NCI-H1436 (cell line): ENCODE measurements around the gene CCNL1.

Experiments used
- DNase-seq: peaks from one replicate; lab custom pipeline; 2025; lab: John Stamatoyannopoulos, UW

Gene CCNL1

DNA sequence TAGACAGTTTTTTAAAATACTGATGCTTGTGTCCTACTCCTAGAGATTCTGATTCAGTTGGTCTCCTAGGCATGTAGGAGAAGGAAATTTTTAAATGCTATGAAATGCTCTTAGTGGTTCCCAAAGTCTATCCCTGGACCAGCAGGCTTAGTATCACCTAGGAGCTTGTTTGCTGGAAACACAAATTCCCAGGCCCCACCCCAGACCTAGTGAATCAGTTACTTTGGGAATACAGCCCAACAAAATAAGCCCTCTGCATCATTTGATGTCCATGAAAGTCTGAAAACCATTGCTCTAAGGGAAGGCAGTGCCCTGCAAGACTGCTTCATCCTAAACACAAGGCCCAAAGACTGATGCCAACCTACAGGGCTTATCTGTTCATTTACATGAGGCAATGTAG lies 36.3 kb downstream of the CCNL1 start:
- no peak for DNase-seq

DNA sequence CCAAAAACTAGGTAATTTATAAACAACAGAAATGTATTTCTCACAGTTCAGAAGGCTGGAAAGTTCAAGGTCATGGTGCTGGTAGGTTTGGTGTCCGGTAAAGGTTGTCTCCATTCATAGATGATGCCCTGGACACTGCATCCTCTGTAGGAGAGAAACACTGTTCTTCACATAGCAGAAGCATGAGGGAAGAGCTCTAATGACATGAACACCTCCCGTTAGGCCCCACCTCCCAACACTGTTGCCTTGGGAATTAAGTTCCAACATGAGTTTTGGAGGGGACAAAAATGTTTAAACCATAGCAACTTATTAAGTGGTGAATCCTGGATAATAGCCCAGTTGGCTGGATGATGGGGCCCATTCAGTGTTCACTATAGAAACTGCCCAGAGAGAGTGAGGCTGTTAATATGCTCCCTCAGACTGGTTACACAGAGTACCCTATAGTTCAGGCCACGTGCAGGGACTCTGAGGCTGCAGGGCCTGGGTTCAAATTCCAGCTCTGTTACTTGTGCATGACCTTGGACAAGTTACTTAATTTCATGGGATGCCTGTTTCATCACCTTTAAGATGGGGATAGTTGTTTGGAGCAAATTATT lies 37.0 kb downstream of the CCNL1 start:
- DNase-seq = no peak

DNA sequence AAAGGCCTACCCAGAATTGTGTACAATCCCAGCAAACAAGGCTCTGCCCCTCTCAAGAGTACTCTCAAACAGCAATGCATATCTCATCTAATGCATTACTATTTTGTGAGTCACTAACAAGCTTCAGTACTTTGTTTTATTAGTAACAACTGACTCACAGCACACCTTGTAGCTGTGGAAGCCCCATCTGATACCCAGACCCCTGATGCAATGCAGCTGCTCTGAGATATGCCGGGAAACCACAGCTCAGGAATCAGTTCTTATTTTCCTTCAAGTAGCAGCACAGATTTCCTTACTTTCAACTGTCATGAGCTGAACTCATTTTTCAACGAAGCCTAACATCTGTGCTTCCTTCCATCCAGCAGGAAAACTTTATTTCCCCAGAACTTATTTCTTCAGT lies 37.8 kb downstream of the CCNL1 start:
- no peak for DNase-seq

DNA sequence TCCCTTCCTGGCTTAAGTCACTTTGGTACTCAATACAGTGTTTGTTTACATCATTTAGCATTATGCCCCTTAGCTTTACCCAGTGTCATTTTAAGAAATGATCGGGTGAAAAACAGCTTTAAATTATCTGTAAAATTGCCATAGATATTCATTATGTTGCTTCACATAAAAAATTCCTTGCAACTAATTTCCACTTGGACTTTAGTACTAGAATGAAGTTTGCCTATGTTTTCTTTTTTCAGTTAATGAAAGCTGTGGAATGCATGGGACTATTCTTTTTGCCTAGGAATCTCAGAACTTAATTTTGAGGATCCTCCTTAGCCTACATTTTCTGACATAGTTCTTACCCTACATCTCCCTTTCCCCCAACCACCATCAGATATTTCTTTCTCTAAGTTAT lies 38.4 kb downstream of the CCNL1 start:
- no peak for DNase-seq

DNA sequence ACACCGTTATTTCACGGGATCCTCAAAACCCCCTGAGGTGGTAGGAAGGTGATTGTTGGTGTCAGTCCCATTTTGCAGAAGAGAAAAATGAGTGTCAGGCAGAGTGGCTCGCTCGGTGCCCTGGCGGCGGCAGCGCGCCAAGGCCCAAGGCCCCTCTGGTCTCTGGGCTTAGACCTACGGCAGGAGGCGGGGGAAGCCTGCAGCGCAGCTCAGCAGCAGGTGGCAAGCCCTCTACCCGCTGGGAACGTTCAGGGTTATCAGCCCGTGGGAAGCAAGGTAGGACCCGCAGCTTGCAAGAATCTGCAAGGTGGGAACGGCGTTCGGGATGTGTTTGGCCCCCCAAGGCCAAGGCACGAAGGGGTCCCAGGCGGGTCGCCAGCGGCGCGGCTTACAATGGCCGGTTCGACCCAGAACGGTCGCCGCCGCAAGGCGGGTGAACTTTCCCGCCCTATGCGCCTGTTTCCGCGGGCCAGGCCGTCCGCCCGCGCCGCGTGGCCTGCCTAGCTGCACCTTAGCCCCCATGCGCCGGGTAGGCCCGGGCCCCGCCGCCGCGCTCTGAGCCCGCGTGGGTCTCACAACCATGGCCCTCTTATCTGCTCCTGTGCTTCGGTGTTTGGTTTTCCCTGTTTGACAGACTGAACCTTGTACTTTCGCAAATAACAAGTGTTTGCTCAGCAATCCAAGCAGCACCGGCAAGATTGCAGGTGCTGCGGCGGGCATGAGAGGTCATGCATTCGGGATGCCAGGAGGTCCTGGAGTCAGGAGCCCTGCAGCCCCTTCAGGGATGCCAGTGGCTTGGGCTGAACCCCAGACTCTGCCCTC lies 39.7 kb downstream of the CCNL1 start:
- no peak for DNase-seq

DNA sequence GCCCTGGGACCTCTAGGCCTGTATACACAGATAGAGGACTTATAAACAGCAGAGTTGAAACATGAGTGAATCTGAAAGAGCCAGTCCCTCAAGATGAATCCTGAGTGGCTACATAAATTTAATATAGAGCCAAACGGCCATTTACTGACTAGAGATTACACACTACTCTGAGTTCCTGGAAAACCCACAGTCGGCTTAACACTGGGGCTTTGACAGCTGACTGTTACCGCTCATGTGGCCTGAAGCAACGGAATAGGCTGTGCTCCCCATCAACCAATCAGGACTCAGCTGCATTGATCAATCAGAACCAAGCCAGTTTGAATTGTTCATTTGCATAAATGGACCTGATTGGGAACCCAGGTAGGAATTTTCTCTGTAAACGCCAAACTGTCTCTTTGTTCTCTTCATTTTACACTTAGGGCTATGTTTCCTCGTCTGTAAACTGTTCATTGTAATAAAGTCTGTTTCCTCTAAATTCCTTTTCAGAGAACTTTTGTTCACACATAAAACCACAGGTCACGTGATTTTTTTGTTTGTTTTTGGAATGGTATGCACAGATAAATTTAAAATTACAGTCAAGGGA lies 40.5 kb downstream of the CCNL1 start:
- no peak for DNase-seq

DNA sequence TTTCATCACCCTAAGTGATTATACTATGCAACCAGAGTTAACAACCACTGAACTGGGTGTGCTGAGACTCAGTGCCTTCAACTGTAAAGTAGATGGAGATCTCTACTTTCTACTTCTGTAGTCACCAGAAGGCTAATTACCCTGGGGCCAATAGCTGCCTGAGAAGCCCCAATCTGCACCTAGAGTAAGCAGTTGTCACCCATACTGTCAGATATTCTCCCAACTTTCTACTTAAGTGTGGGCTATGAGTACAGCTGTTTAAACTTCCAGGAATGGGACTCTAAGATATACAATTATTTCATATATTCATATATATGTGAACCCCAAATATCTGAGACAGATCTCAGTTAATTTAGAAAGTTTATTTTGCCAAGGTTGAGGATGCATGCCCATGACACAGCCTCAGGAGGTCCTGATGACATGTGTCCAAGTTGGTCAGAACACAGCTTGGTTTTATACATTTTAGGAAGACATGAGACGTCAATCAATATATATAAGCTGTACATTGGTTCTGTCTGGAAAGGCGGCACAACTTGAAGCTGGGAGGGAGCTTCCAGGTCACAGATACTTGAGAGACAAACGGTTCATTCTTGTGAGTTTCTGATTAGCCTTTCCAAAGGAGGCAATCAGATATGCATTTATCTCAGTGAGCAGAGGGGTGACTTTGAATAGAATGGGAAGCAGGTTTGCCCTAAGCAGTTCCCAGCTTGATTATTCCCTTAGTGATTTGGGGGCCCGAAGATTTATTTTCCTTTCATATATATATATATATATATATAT lies 41.9 kb downstream of the CCNL1 start:
- no peak for DNase-seq

DNA sequence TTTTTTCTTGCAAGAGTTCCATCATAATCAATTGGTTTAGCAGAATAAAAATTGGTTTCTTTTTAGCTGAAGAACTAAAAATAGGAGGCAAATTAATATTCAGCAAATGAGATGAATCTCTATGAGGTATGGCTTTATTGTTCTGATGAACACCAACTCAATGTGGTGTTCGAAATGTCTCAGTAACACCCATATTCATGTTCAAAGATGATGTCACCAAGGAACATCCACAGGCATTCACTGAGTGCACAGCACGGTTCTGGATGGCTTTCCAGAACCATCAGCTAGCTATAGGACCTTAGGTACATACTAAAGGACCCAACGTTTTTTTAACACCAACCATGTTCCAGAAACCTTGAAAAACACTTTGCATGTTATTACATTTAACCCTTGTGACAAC lies 42.7 kb downstream of the CCNL1 start:
- DNase-seq = no peak

DNA sequence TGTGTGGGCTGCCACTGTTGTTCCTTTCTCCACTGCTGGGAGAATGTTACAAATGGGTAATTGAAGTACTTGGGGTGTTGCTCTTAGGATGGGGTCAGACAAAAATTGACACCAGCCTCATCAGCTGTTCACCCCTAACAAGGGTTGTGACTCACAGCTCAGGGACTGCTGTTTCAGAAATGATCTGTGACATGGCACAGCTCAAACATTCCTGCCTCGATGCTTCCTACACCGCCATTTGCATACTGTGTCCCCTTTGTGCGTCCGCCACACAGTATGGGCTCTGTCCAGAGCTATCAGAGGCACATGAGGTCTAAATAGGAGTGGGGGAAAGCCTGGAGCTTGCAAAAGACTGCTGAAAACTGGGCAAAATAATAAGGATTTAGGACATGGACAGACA lies 43.9 kb downstream of the CCNL1 start:
- DNase-seq = no peak

DNA sequence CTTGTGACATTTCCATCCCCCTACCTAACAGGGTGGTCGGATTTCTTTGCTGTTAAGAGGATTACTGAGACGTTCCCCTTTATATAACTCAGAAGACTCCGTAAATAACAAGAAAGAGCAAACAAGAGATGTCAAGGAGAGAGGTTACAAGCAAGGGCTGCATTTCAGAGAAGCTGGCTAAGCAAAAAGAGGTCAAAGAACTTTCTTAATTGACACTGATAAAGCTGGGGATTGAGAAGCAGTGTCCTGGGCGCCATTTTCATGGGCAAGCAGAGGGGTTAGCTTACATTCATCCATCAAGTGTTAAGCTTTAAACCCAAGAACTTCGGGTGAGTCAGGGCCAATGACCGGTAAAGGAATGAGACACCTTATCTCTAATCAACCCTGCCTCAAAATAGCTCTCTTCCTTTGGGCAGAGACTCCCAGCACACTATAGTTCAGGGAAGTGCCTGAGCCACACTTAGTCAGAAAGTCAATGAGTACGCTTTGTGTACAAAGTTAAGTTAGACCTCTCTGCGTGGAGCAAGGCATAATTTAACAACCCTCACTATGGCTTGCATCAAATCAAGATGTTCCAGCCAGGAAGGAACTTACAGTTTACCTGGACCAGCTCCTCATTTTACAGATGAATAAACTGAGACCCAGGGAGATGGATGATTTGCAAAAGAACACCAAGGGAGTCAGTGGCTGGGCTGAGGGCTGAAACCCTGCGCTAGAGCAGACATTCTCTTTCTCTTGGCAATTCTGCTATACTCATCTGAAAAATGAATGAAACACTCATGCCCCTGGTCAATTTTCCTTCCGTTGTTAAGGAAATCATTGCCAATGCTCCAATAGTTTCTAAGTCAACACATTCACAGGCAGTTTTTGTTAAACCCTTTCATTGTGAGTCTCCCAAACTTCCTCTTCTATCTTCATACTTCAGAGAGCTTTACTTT lies 44.6 kb downstream of the CCNL1 start:
- no peak for DNase-seq

DNA sequence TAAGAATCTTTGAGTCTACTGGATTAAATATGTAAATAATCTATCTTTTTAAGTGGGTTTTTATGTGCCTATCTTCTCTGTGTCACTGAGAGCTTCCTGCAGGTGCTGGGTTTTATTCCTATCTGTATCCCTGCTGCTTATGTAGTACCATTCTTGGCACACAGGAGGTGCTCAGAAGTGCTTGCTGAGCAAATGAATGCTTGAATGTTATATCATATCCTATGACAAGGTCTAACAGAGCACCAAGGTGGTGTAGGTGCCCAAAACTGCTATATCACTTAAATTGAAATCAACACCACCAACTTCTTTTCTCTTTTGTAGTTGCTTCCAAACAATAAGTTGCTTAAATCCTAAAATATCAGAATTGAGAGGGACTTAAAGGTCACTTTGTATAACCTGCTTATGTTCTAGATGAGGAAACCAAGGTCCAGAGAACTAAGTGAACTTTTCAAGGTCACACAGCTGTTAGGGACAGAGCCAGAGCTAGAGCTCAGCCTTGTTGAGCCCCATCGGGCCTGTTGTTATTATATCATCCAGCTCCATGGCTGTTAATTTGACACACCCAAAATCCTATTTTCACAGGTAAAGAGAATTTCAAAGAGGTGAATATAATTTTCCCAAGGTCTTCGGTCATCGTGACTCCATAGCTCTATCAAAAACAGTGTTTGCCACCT lies 46.0 kb downstream of the CCNL1 start:
- DNase-seq = no peak

DNA sequence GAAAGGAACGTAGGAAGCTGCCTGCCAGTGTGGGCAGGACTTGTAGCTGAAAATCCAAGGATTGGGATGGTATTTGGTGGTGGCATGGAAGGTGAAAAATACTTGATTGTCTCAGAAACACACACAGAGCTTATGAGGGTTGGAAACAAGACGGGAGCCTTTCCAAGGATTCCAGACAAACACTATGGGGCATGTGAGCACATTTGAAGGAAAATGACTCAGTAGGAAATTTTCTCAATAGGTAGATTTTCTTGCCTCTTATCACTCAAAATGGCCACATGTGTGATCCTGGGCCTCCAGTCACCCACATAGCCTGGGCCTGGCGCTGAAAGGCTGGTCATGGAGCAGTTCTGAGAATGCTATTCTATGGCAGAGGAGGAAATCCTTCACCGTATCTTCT lies 47.4 kb downstream of the CCNL1 start:
- no peak for DNase-seq

DNA sequence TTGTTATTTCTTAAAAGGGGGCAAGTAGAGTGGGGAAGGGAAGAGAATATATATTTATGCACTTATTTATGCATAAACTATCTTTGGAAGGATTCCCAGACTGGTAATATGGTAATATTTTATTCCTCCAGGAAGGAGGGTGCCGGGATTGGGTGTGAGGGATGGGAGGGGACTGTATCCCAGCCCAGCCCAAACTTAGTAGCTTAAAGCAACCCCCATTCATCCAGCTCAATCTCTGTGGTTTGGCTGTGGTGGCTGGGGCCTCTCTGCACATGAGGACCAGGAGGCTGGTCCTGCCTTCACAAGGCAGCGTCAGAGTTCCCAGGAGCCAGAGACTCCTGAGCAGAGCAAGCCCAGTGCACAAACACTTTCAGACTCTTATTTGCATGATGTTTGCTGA lies 48.4 kb downstream of the CCNL1 start:
- DNase-seq = no peak

DNA sequence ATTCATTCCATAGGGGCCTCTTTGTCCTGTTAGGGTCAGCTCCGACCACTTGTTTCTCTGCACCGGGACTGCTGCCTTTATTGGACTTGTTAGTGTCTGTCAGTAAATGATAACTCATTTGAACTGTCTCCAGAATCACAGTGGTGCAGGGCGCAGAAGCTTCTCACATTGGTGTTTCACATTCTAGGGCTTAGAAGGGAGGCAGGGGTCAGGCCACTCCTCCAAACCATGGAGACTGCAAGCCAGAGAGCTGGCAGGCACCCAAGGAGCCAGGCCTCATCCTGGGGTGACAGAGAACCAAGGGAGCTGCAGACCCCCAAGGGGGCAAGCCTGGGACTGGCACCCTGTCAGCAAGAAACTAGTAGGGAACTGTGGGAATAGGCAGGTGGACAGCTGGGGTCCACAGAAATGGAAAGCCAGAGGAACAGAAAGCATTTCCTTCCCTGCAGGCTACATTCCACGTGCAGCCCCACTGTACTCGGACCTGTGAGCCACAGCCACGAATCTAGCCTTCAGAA lies 49.1 kb downstream of the CCNL1 start:
- no peak for DNase-seq

DNA sequence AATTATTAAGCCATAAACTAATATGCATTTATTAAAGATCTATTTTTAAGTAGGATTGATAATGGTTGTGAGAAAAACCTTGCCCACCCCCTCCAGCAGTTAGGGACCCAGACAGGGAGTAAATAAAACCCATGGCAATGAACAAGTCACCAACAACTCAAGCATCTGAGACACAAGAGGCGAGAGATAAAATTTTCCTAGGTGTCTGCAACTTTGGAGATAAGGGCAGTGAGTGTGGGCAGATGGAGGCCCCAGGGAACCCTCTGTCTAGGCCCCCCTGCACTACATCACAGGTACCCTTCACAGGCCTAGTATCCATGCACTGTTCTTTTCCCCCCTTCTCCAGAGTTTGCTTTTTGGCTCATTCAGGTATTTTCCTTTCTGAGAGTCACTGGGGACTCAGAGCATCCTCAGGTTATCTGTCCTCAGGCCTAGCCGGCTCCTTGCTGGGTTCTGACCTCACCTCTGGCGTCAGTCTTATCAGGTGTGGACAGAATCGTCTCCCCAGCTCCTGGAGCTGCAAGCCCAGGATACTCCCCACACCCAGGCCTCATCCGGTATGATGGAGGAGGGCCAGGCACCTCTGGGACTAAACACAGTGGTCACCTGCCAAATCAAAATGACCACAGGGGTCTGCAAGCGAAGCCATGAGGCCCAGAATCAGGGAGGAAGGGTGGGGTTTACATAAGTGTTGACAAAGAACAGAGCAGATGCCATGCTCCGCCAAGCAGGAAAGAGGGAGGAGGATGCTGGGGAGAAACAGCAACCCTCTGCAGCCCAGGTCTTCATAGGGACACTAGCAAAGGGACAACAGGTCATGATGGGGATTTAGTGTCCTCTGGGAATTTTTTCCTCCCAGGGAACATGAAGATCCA lies 50.4 kb downstream of the CCNL1 start:
- no peak for DNase-seq

DNA sequence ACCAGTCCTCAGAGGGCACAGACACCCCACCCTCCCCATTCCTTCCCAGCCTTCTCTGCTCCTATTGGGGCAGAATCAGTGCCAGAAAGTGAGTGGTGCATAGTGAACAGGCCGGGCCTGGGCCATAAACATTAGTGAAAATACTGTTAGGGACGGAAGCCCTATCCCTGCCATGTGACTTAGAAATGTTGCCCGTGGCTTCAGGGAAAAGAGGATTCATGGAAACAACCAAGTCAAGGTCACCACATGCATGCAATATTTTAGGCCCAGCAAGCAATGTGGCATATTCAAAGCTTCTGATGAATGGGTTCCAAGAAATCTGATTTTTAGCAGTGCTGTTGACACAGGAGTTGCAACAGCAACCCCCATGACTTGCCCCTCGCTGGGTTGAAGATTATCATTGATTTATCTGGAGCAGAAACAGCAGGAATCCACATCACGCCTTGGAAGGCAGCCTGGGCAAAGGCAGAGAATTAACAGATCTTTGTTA lies 52.3 kb downstream of the CCNL1 start:
- DNase-seq = no peak

DNA sequence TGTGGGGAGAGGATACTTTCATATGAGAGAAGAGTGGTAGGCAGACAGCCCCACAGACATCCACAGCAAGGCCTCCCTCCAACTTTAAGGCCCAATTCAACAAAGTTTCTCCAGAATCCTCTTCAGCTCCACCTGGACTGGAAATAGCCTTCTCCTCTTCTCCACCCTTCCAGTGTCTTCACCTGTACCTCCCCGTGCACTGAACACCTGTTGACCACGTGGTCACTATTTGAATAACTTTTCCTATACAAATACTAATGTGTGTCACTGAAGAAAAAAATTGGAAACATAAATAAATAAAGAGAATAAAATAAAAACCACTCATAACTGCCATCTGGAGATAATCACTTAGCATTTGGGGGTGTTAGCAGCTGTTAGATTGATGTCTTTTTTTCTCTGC lies 52.9 kb downstream of the CCNL1 start:
- no peak for DNase-seq

DNA sequence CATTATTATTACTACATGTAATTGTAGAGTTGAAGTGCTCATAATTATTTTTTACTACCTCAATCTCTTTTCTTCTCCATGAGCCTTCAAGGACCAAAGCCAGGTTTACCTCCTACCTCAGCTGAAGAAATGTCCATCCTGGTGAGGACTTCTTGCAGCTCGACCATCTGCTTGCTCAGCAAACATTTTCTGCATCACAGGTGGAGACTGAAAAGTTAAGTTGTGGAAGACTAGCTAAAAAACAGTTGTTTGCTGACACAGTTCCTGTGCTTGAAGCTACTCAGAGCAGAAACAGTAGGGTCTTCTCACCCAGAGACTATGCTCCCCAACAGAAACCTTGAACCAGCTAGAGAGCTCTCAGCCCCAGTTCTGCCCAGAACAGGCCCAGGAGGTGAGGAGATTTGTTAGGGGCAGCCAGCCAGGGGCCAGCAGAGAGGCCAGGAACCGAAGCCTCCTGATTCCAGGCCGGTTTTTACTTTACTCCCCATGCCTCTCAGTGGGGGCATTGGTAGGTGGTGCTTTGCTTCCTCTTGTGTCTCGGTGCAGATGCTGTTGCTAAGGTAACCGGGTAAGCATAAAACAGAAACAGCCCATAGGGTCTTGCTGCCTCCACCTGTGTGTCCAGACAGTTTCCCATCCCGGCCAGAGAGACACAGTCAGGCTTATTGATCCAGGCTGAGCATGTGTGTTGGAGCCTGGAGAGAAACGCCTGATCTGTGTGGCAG lies 54.9 kb downstream of the CCNL1 start:
- peak; percentile 61 for DNase-seq

DNA sequence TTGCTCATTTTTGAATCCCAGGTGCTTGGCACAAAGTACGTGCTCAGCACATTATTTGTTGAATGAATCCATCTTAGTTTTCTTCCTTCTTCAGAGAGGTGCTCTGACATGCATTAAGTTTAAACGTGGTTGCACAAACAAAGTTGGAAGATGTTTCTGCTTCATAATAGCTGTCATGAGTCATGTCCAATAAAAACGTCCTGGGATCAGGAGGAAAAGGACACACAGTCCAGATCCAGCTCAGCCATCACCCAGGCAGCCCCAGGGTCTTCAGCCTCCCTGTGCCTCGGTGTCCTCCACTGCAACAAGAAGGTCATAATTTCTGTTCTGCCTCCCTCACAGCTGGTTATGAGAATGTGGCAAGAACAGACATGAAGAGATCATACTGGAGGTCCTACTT lies 55.4 kb downstream of the CCNL1 start:
- no peak for DNase-seq
